ENCODE measurements around the gene RNU6-1. TPM values are rescaled to one million over a fixed set of nuclear protein-coding genes. Genes with fewer than 3 reads are reported as not detected.

The RNU6-1 gene
- total RNA-seq, 1 donor from 2014 or later = not detected

- ATAC-seq = no peak
Observed at GRCh38 chr15:67801142-67801541, 38.7 kb downstream of the RNU6-1 start.

GRCh38 chr15:67799801-67800205 lies 40.0 kb downstream of the RNU6-1 start:
- ATAC-seq = no peak

- no peak for ATAC-seq
Observed at GRCh38 chr15:67796196-67797127, 43.4 kb downstream of the RNU6-1 start.

GRCh38 chr15:67794832-67795574 lies 44.8 kb downstream of the RNU6-1 start:
- ATAC-seq = no peak

- no peak for ATAC-seq
Observed at GRCh38 chr15:67792250-67792942, 47.4 kb downstream of the RNU6-1 start.

- no peak for ATAC-seq
Observed at GRCh38 chr15:67790610-67791319, 49.1 kb downstream of the RNU6-1 start.

Other genes starting within 250 kb of the RNU6-1 start
- 0.08 TPM for gene SKOR1, start 14.5 kb downstream of the RNU6-1 start, total RNA-seq
- 24.4 TPM for gene PIAS1, start 214.3 kb upstream of the RNU6-1 start, total RNA-seq

All from esophagus mucosa (tissue), 1 donor.